GM19372 (cell line): ENCODE data around the gene CPNE5.

ENCODE experiments used
- ATAC-seq: cut with Tn5 transposase; IDR thresholded peaks from one replicate; pipeline ENCODE4 v1.9.1; 2021; ENCODE audit warnings: mild to moderate bottlenecking, low read depth, moderate library complexity; ENCODE audit not compliant: unreplicated experiment

Gene CPNE5

DNA sequence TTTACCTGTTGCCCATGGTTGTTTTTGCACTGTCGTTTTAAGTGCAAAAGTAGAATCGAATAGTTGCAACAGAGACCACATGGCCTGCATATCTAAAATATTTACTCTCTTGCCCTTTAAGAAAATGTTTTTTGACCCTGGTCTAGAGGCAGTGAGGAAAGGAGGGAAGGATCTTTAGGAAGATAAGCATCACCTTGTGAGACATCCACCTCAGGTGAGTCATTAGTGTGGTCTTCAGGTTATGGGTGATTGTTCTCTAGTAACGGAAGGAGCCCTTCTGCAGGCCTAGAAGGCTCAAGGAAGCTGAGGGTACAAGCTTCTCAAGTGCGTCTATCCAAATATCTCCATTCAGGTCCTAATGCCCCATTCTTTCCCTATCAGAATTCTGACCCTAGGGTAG, 148.2 kb downstream of the CPNE5 start:
- ATAC-seq: no peak
